Measurements from ENCODE around the gene PAQR8. TPM values are rescaled to one million over a fixed set of nuclear protein-coding genes. Genes with fewer than 3 reads are reported as not detected.

The PAQR8 gene
- total RNA-seq, 1 experiment from 2014 or later, result 3.0 TPM

GRCh38 chr6:52346503-52346902 lies 15.4 kb upstream of the PAQR8 start:
- H3K9me3 ChIP-seq (ENCODE audit: control insufficient read depth, low read depth, low read length), result no peaks in the 10 kb centered on the region
- no peaks in the 10 kb centered on the region for H3K79me1 ChIP-seq (ENCODE audit: insufficient read depth, low read depth, low read length, poor library complexity, severe bottlenecking)
- no peak overlapping the region for H4K8ac ChIP-seq (replicated peaks; ENCODE audit: insufficient read length, low read depth, low read length)
- H3K23ac ChIP-seq (ENCODE audit: insufficient read length, low read depth, low read length), result no peak overlapping the region
- H3K27ac ChIP-seq (ENCODE audit: insufficient read length, low read depth, low read length), result no peak overlapping the region
- H4K91ac ChIP-seq (ENCODE audit: insufficient read length, low read depth, low read length), result no peak overlapping the region
- no peaks in the 10 kb centered on the region for H3K79me2 ChIP-seq (ENCODE audit: insufficient read depth, low read length)
- H2BK15ac ChIP-seq (ENCODE audit: low read depth, low read length), result no peak overlapping the region
- H3K56ac ChIP-seq (ENCODE audit: insufficient read length, low read depth, low read length), result no peak overlapping the region
- Mint-ChIP-seq H3K4me1 (no peaks in the 10 kb centered on the region), H3K4me3 (no peak overlapping the region), H3K27ac (no peak overlapping the region; a peak in 1 of 7 replicates), H3K27me3 (ENCODE audit: low read depth) (peaks cover 2% of the 10 kb centered on the region; the same call in 1 of the 2 replicates), H3K9me3 (no peaks in the 10 kb centered on the region), H3K36me3 (ENCODE audit: insufficient read depth in 1 of 3, low read depth in 3 of 3) (no peaks in the 10 kb centered on the region)
- no peak overlapping the region for H2BK12ac ChIP-seq (ENCODE audit: insufficient read length, low read depth, low read length)
- H2BK120ac ChIP-seq (ENCODE audit: low read depth, low read length, poor library complexity, severe bottlenecking), result no peak overlapping the region
- H3K4me2 ChIP-seq (ENCODE audit: insufficient read depth, insufficient read length, low read length), result no peak overlapping the region
- H3T11ph ChIP-seq (ENCODE audit: low read length), result no peak overlapping the region
- H3K14ac ChIP-seq (ENCODE audit: insufficient read depth, low read length), result no peak overlapping the region
- H2AFZ ChIP-seq (ENCODE audit: low read length), result no peak overlapping the region
- H3K4ac ChIP-seq (ENCODE audit: low read depth, low read length), result no peak overlapping the region
- TF ChIP-seq, protein P1, sequence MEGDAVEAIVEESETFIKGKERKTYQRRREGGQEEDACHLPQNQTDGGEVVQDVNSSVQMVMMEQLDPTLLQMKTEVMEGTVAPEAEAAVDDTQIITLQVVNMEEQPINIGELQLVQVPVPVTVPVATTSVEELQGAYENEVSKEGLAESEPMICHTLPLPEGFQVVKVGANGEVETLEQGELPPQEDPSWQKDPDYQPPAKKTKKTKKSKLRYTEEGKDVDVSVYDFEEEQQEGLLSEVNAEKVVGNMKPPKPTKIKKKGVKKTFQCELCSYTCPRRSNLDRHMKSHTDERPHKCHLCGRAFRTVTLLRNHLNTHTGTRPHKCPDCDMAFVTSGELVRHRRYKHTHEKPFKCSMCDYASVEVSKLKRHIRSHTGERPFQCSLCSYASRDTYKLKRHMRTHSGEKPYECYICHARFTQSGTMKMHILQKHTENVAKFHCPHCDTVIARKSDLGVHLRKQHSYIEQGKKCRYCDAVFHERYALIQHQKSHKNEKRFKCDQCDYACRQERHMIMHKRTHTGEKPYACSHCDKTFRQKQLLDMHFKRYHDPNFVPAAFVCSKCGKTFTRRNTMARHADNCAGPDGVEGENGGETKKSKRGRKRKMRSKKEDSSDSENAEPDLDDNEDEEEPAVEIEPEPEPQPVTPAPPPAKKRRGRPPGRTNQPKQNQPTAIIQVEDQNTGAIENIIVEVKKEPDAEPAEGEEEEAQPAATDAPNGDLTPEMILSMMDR (conservative IDR thresholded peaks at IDR 0.05), result no peak
- no peak overlapping the region for H2BK20ac ChIP-seq (ENCODE audit: low read depth, low read length, poor library complexity, severe bottlenecking)
- no peak overlapping the region for H4K5ac ChIP-seq (ENCODE audit: insufficient read length, low read depth, low read length)
- no peaks in the 10 kb centered on the region for H3K23me2 ChIP-seq (ENCODE audit: insufficient read length, low read depth, low read length, poor library complexity, severe bottlenecking)
- H3K18ac ChIP-seq (ENCODE audit: insufficient read length, low read depth, low read length), result no peak overlapping the region
- no peak for DNase-seq
- no peaks in the 10 kb centered on the region for H4K20me1 ChIP-seq (ENCODE audit: control insufficient read depth, insufficient read depth, insufficient read length)
- no peak overlapping the region for H3K9ac ChIP-seq (ENCODE audit: extremely low read depth, insufficient read length, low read length)
- no CpG with 5 or more reads among the region's 2 CpGs for WGBS (ENCODE audit: extremely low coverage, insufficient read length, low lambda C conversion rate)
- no peak overlapping the region for H2AK5ac ChIP-seq (ENCODE audit: insufficient read length, low read length)
- no peak overlapping the region for H2BK5ac ChIP-seq (ENCODE audit: insufficient read length, low read length)
- H3K27me3 ChIP-seq (ENCODE audit: insufficient read depth, low read length), result no peaks in the 10 kb centered on the region
- H3K4me1 ChIP-seq (ENCODE audit: insufficient read depth, low read length), result no peaks in the 10 kb centered on the region

Measured in H9 (cell line).